HEK293T (cell line): ENCODE measurements around the gene PFKFB1.
A peak's percentile ranks its signal among the peaks of the same experiment; 100 is the strongest.

ENCODE experiments used
- CTCF ChIA-PET: fragments of 350-600 bp; formaldehyde crosslinking; extraction: SDS; loops from one replicate; lab custom pipeline; 2021; ENCODE audit warnings: antibody characterized with exemption, inconsistent platforms; lab: Yijun Ruan, JAX
- POLR2A ChIA-PET: fragments of 350-600 bp; formaldehyde crosslinking; extraction: SDS; loops from one replicate; lab custom pipeline; 2020; ENCODE audit warnings: antibody characterized with exemption, inconsistent platforms; lab: Yijun Ruan, JAX
- DNase-seq: peaks from one replicate; pipeline ENCODE4 v3.0.0; 2012; ENCODE audit warnings: mixed read lengths; ENCODE audit errors: extremely low spot score
- ARNT ChIP-seq: fragments of 450-650 bp; IDR thresholded peaks from 2 replicates; pipeline ENCODE4 v1.6.1; 2017; ENCODE audit warnings: mild to moderate bottlenecking
- BHLHE40 ChIP-seq: fragments of 450-650 bp; IDR thresholded peaks from 2 replicates; pipeline ENCODE4 v1.6.1; 2016; ENCODE audit warnings: mild to moderate bottlenecking, moderate library complexity, borderline replicate concordance
- CTBP1 ChIP-seq: fragments of 450-650 bp; IDR thresholded peaks from 2 replicates; pipeline ENCODE4 v1.6.1; 2016; ENCODE audit warnings: borderline replicate concordance
- ELF4 ChIP-seq: fragments of 450-650 bp; IDR thresholded peaks from 2 replicates; pipeline ENCODE4 v1.6.1; 2017; ENCODE audit warnings: antibody characterized with exemption
- FOXA1 ChIP-seq: fragments of 450-650 bp; IDR thresholded peaks from 2 replicates; pipeline ENCODE4 v1.6.1; 2016; ENCODE audit warnings: mild to moderate bottlenecking
- FOXK2 ChIP-seq: fragments of 450-650 bp; IDR thresholded peaks from 2 replicates; pipeline ENCODE4 v1.6.1; 2016; ENCODE audit warnings: mild to moderate bottlenecking
- FOXM1 ChIP-seq: fragments of 450-650 bp; IDR thresholded peaks from 2 replicates; pipeline ENCODE4 v1.6.1; 2017; ENCODE audit warnings: mild to moderate bottlenecking, borderline replicate concordance
- HDGF ChIP-seq: fragments of 450-650 bp; IDR thresholded peaks from 2 replicates; pipeline ENCODE4 v1.6.1; 2017; ENCODE audit warnings: antibody characterized with exemption, borderline replicate concordance
- L3MBTL2 ChIP-seq: fragments of 450-650 bp; conservative IDR thresholded peaks from 2 replicates; pipeline ENCODE4 v1.6.1; 2016; ENCODE audit warnings: mild to moderate bottlenecking
- LEF1 ChIP-seq: fragments of 450-650 bp; IDR thresholded peaks from 2 replicates; pipeline ENCODE4 v1.6.1; 2017; ENCODE audit warnings: mild to moderate bottlenecking, borderline replicate concordance
- NFRKB ChIP-seq: fragments of 450-650 bp; IDR thresholded peaks from 2 replicates; pipeline ENCODE4 v1.6.1; 2016; ENCODE audit warnings: mild to moderate bottlenecking, moderate library complexity
- SP1 ChIP-seq: fragments of 450-650 bp; IDR thresholded peaks from 2 replicates; pipeline ENCODE4 v1.6.1; 2017
- SUZ12 ChIP-seq: fragments of 450-650 bp; IDR thresholded peaks from 2 replicates; pipeline ENCODE4 v1.6.1; 2016; ENCODE audit warnings: mild to moderate bottlenecking
- TARDBP ChIP-seq: fragments of 450-650 bp; IDR thresholded peaks from 2 replicates; pipeline ENCODE4 v1.6.1; 2016
- ZNF384 ChIP-seq: fragments of 450-650 bp; IDR thresholded peaks from 2 replicates; pipeline ENCODE4 v1.6.1; 2016
- TF ChIP-seq, protein P1 (sequence below): fragments of 450-650 bp; IDR thresholded peaks from 2 replicates; pipeline ENCODE4 v1.6.1; 2016

The PFKFB1 gene

DNA sequence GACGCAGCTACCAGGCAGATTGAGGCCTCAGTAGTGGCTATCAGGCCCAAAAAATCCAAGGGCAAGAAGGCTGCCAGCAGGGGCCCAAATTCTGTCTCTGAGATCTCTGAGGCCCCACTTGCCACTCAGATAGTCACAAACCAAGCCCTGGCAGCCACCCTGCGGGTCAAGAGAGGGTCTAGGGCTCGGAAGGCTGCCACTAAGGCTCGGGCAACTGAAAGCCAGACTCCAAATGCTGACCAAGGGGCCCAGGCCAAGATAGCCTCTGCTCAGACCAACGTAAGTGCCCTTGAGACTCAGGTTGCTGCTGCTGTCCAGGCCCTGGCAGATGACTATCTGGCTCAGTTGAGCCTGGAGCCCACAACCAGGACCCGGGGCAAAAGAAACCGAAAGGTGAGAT lies 70.6 kb downstream of the PFKFB1 start:
- no peak for DNase-seq
- TF ChIP-seq L3MBTL2 (no peak), SP1 (no peak), BHLHE40 (no peak), FOXA1 (no peak), HDGF (no peak), ELF4 (no peak), NFRKB (no peak), LEF1 (no peak), FOXK2 (no peak)
- ChIA-PET POLR2A (interaction anchor here (1.4 kb wide), 1 partner anchor 76 kb away, joined by 4 read pairs; the partner anchor contains the start of gene APEX2), CTCF (no interaction called here)

DNA sequence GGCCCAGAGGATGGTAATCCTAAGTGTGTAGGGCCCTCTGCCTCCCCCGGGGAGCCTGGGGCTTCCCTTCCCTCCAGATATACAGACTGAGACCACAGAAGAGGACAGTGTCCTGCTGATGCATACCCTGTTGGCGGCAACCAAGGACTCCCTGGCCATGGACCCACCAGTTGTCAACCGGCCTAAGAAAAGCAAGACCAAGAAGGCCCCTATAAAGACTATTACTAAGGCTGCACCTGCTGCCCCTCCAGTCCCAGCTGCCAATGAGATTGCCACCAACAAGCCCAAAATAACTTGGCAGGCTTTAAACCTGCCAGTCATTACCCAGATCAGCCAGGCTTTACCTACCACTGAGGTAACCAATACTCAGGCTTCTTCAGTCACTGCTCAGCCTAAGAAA lies 71.4 kb downstream of the PFKFB1 start:
- POLR2A ChIA-PET, result interaction anchor here (0.8 to 1.9 kb wide), 4 partner anchors 8 to 281 kb away, joined by 3 to 8 read pairs (median 7); partner anchors contain the start of gene APEX2
- no peak for DNase-seq
- CTCF ChIA-PET, result no interaction called here
- TF ChIP-seq LEF1 (no peak), FOXK2 (no peak), TARDBP (no peak), NFRKB (no peak), HDGF (no peak), BHLHE40 (no peak), CTBP1 (no peak), ARNT (no peak)
- TF ChIP-seq, protein P1, sequence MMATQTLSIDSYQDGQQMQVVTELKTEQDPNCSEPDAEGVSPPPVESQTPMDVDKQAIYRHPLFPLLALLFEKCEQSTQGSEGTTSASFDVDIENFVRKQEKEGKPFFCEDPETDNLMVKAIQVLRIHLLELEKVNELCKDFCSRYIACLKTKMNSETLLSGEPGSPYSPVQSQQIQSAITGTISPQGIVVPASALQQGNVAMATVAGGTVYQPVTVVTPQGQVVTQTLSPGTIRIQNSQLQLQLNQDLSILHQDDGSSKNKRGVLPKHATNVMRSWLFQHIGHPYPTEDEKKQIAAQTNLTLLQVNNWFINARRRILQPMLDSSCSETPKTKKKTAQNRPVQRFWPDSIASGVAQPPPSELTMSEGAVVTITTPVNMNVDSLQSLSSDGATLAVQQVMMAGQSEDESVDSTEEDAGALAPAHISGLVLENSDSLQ, result no peak

DNA sequence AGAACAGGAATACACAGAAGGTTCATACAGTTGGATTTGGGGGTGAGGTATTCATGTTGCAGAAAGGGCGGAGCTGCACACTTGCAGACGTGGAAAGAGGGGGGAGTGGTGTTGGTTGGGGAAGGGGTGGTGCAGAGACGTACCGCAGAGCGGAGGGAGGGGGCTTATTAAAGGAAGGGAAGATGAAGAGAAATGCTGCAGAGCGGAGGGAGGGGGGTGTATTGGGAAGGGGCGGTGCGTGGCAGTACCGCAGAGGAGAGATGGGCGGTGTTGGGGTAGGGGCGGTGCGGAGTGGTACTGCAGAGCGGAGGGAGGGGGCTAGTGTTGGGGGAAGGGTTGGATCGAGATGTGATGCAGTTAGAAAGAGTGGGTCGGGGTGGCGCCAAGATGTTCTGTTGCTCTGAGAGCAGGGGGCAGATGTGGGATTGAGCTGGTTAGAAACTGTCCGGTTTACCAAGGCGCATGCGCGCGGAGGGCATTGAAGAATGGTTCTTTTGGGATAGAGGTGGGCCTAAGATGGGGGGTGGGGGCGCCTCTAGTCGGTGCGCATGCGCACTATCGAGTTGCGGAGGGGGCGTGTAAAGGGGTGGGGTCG lies 72.5 kb downstream of the PFKFB1 start:
- POLR2A ChIA-PET, result interaction anchor here (0.8 to 1.9 kb wide), 7 partner anchors 9 to 282 kb away, joined by 3 to 15 read pairs (median 6); partner anchors contain the start of gene APEX2
- CTCF ChIA-PET, result no interaction called here
- peak; percentile 39 for DNase-seq
- TF ChIP-seq BHLHE40 (no peak), NFRKB (no peak), SUZ12 (no peak), FOXM1 (no peak)

DNA sequence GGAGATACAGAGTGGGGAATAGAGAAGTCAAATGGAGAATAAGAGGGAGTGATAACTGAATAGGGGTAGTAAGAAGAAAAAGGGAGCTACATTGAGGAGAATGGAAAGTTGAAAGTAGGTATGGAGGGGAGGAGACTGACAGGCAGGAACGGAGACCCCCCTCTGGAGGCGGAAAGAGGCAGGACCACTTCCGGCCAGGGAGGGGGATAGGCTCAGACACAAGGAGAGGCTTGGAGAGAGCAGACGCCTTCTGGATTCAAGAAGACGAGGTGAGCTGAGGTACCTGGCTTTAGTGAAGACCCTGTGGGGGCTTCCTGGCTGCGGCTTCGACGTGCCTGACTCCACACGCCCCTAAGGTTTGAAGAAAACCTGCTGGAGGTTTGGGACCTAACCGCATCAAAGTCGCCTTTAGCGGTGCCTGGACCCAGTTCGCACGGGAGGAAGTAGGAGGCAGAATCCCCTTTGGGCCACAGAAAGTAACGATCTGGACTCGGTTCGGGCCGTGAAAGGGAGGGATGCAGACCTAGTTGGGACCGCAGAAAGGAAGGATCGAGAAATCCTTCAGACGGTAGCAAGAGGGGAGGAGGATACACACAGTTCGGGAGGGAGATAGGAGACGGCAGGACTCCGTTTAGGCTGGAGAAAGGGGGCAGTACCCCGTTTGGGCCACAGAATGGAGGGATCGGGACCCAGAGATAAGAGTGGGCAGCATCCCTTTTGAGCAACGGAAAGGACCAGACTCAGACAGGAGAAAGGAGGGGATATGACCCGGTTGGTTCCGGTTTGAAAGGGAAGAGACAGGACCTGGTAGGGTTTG lies 73.2 kb downstream of the PFKFB1 start, which contains the start of gene TRO:
TRO (plus strand) TSS at position 215 of the 817 bp plus-strand sequence. CDS start 1,423 bp downstream, outside the sequence.
- TF ChIP-seq, protein P1, result peak; percentile 85
- no peak for TF ChIP-seq FOXM1
- DNase-seq, result peak; percentile 30
- ChIA-PET POLR2A (interaction anchor here (1.0 to 1.9 kb wide), 8 partner anchors 18 to 281 kb away, joined by 3 to 15 read pairs (median 3); partner anchors contain the start of gene APEX2), CTCF (interaction anchor here (1.0 to 1.2 kb wide), 2 partner anchors 29 to 1462 kb away, joined by 5 read pairs; no protein-coding TSS in a partner anchor)

DNA sequence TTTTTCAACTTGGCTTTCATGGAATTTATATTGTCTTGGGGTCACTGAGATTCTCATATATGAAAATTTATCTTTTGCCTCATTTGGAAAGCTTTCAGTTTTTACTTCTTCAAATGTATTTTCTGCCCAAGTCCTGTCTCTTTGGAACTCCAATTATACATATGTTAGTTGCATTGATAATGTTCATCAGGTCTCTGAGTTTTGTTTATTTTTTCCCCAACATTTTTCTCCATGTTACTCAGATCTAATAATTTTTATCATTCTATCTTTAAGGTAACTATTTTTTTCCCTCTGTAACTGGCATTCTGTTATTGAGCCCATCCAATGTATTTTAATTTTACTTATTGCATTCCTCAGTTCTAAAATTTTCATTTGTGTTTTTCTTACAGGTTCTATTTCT lies 84.0 kb downstream of the PFKFB1 start:
- ChIA-PET CTCF (no interaction called here), POLR2A (no interaction called here)
- DNase-seq, result no peak
- TF ChIP-seq FOXK2, result no peak
- TF ChIP-seq SUZ12, result no peak
- TF ChIP-seq L3MBTL2, result no peak
- no peak for TF ChIP-seq FOXM1
- TF ChIP-seq ZNF384, result no peak
- TF ChIP-seq LEF1, result no peak
- no peak for TF ChIP-seq TARDBP
- TF ChIP-seq, protein P1, result no peak
- no peak for TF ChIP-seq FOXA1
- TF ChIP-seq SP1, result no peak
- TF ChIP-seq CTBP1, result no peak
- TF ChIP-seq BHLHE40, result no peak
- TF ChIP-seq HDGF, result no peak
- TF ChIP-seq ELF4, result no peak
- no peak for TF ChIP-seq NFRKB
- TF ChIP-seq ARNT, result no peak

DNA sequence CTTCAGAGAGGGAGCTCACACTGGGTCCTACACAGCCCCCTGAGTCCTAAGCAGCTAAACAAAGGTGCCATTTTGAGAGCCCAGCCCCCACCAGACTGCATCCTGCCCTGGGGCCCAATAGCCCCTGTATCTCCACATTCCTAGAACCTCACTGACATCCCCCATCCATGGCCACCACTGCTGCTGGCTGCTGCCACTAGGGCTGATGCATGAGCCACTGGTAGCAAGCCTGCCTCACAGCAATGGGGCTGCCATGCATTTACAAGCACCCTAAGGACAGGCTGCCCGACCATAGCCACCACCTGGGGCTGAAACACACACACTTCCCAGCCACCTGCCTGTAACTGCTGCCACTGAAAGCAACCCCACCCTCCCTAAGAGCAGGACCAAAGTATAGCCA lies 99.8 kb downstream of the PFKFB1 start:
- POLR2A ChIA-PET, result no interaction called here
- CTCF ChIA-PET, result no interaction called here
- TF ChIP-seq FOXA1, result no peak
- TF ChIP-seq TARDBP, result no peak
- TF ChIP-seq FOXM1, result no peak
- no peak for TF ChIP-seq FOXK2
- TF ChIP-seq, protein P1, result no peak
- TF ChIP-seq LEF1, result no peak
- TF ChIP-seq CTBP1, result no peak
- TF ChIP-seq ARNT, result no peak
- TF ChIP-seq HDGF, result no peak
- no peak for DNase-seq
